HG03460 (cell line): ENCODE data around the gene BIRC6.
"Not testable (repeated sequence)": the region's sequence is repeated elsewhere in the genome, so short reads cannot be mapped to it uniquely, and the experiment has no call there.

Experiments
- ATAC-seq: cut with Tn5 transposase; IDR thresholded peaks from one replicate; pipeline ENCODE4 v1.9.1; 2021; ENCODE audit not compliant: unreplicated experiment

Gene BIRC6

GRCh38 chr2:32446369-32446768, 89.5 kb downstream of the BIRC6 start:
- no peak for ATAC-seq

GRCh38 chr2:32450851-32451250, 94.0 kb downstream of the BIRC6 start:
- ATAC-seq = no peak

GRCh38 chr2:32452338-32453064, 95.7 kb downstream of the BIRC6 start:
- ATAC-seq = no peak

- ATAC-seq = no peak
Measured at GRCh38 chr2:32453242-32454062, 96.6 kb downstream of the BIRC6 start.

- no peak for ATAC-seq
Measured at GRCh38 chr2:32455816-32456215, 99.0 kb downstream of the BIRC6 start.

GRCh38 chr2:32456808-32457207, 100.0 kb downstream of the BIRC6 start:
- ATAC-seq = no peak

- ATAC-seq = no peak
Measured at GRCh38 chr2:32457814-32458213, 101.0 kb downstream of the BIRC6 start.

- ATAC-seq = not testable (repeated sequence)
Measured at GRCh38 chr2:32460861-32461260, 104.0 kb downstream of the BIRC6 start.

GRCh38 chr2:32463110-32463509, 106.3 kb downstream of the BIRC6 start:
- ATAC-seq = no peak

- ATAC-seq = no peak
Measured at GRCh38 chr2:32464431-32464830, 107.6 kb downstream of the BIRC6 start.

GRCh38 chr2:32472605-32473004, 115.8 kb downstream of the BIRC6 start:
- no peak for ATAC-seq

GRCh38 chr2:32474381-32474780, 117.6 kb downstream of the BIRC6 start:
- ATAC-seq = no peak

GRCh38 chr2:32478889-32479620, 122.2 kb downstream of the BIRC6 start:
- no peak for ATAC-seq

- no peak for ATAC-seq
Measured at GRCh38 chr2:32479993-32480392, 123.2 kb downstream of the BIRC6 start.

- no peak for ATAC-seq
Measured at GRCh38 chr2:32482471-32482870, 125.6 kb downstream of the BIRC6 start.

- ATAC-seq = no peak
Measured at GRCh38 chr2:32484937-32485336, 128.1 kb downstream of the BIRC6 start.

- ATAC-seq = no peak
Measured at GRCh38 chr2:32485399-32485798, 128.6 kb downstream of the BIRC6 start.

- ATAC-seq = no peak
Measured at GRCh38 chr2:32489061-32489460, 132.2 kb downstream of the BIRC6 start.

- no peak for ATAC-seq
Measured at GRCh38 chr2:32491346-32491745, 134.5 kb downstream of the BIRC6 start.

GRCh38 chr2:32495139-32495538, 138.3 kb downstream of the BIRC6 start:
- ATAC-seq = no peak

- ATAC-seq = no peak
Measured at GRCh38 chr2:32496662-32497061, 139.8 kb downstream of the BIRC6 start.

GRCh38 chr2:32498306-32498705, 141.5 kb downstream of the BIRC6 start:
- no peak for ATAC-seq
